ENCODE results near the gene SMAD7.

GRCh38 chr18:48902023-48902855 lies 48.5 kb downstream of the SMAD7 start:
- TF ChIP-seq CTCF (conservative IDR thresholded peaks at IDR 0.05; ENCODE audit: low read depth, low read length) = no peak
- TF ChIP-seq EZH2 (IDR thresholded peaks at IDR 0.05; ENCODE audit: borderline replicate concordance, low read depth, low read length, poor library complexity, severe bottlenecking) = no peak

All from A673 (cell line).